Stimulated activated memory B cell treated with anti-CD40 and anti-IgM and Interleukin-4, amounts not matched to agents 10 μg/mL and 1 μg/mL and 100 μg/mL, for 72 hours (primary cell): Measurements from ENCODE around the gene THUMPD1.
"Not testable (repeated sequence)": the region's sequence is repeated elsewhere in the genome, so short reads cannot be mapped to it uniquely, and the experiment has no call there.

ENCODE experiments used
- ATAC-seq: fragments of 150-1000 bp; cut with Tn5 transposase; 2 replicates; pipeline ENCODE4 v1.10.0; 2021
- H3K27ac Mint-ChIP-seq: one replicate; pipeline ENCODE4 v1.8.0; 2022; ENCODE audit warnings: mild to moderate bottlenecking, mixed read lengths
- H3K27me3 Mint-ChIP-seq: one replicate; pipeline ENCODE4 v1.8.0; 2022; ENCODE audit warnings: mixed read lengths
- H3K36me3 Mint-ChIP-seq: one replicate; pipeline ENCODE4 v1.8.0; 2022; ENCODE audit warnings: mixed read lengths
- H3K4me1 Mint-ChIP-seq: one replicate; pipeline ENCODE4 v1.8.0; 2022; ENCODE audit warnings: mixed read lengths
- H3K4me3 Mint-ChIP-seq: one replicate; pipeline ENCODE4 v1.8.0; 2022; ENCODE audit warnings: mild to moderate bottlenecking, moderate library complexity, mixed read lengths
- H3K9me3 Mint-ChIP-seq: one replicate; pipeline ENCODE4 v1.8.0; 2022; ENCODE audit warnings: mixed read lengths

Gene THUMPD1

DNA sequence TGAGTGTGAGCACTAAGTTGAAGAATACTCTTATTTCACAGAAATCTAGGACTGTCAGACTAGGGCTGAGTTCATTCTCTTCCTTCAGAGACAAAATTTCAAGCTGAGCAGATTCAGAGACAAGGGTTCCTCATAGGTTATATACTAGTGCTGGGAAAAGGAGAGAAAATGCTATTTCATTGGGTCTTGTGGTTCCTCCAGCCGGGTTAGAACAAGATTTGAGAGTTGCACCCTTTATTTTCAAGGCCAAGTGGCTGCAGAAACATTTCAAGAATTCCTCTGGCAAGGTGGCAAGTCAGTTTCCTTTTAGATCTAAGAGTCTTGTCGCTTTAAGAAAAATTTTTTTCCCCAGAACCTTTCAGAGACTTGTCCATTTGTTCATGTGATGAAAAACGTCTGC lies 6.8 kb downstream of the THUMPD1 start:
- Mint-ChIP-seq H3K27me3 (no peaks in the 10 kb centered on the region), H3K4me3 (no peak overlapping the region), H3K36me3 (peaks cover 26% of the 10 kb centered on the region), H3K4me1 (peaks cover 18% of the 10 kb centered on the region), H3K9me3 (no peaks in the 10 kb centered on the region), H3K27ac (no peak overlapping the region)
- no peak for ATAC-seq

DNA sequence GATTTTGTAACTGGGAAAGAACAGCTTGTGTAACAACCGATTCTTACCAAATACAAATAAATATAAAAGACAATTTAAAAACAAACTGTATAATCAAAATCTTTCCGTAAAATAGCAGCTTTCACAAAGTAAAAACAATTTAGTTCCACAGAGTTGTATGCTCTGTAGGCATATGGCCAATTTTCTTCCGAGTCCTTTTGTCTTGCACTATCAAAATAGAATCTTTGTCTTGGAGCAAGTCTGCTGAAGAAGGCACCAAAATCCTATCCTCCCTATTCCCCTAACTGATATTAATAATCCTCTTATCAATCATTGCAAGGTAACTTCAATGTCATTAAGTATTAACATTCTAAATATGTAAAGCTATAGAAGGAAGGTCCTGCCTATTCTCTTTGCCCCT lies 7.6 kb downstream of the THUMPD1 start:
- Mint-ChIP-seq H3K4me1 (peaks cover 11% of the 10 kb centered on the region), H3K27me3 (no peaks in the 10 kb centered on the region), H3K4me3 (no peak overlapping the region), H3K9me3 (no peaks in the 10 kb centered on the region), H3K36me3 (peaks cover 26% of the 10 kb centered on the region), H3K27ac (no peak overlapping the region)
- ATAC-seq: no peak

DNA sequence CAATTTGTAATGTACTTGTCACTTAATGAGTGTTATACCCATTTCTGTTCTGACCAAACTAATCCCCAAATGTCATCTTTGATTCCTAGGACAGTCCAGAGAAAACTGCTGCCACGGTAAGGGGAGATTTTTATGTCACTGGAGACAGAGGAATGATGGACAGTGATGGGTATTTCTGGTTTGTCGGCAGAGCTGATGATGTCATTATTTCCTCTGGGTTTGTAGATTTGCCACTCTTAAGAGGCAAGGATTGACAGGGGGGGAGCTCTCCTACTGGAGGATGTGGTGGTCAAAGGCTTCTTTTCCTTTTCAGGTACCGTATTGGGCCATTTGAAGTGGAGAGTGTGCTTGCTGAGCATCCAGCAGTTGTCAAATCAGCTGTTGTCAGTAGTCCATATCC lies 12.5 kb downstream of the THUMPD1 start:
- no peak overlapping the region for H3K27ac Mint-ChIP-seq

DNA sequence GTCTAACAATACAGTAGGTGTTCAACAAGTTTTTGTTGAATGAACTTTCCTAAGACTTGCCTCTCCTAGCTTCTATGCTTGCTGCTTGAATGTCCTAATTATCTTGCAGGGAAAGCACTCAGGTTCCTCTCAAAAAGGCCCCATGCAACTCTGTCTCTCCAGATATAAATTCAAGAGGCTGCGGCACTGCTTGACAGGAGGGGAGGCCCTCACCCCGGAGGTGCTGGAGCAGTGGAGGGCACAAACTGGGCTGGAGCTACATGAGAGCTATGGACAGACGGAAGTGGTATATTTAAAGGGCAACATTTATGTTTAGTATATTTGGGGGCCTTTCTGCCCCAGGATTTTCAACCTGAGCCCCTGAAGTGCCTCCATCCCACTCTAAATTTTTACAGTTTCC lies 14.4 kb downstream of the THUMPD1 start:
- Mint-ChIP-seq H3K9me3 (no peaks in the 10 kb centered on the region), H3K27ac (no peak overlapping the region), H3K4me1 (no peaks in the 10 kb centered on the region), H3K4me3 (no peak overlapping the region), H3K27me3 (no peaks in the 10 kb centered on the region), H3K36me3 (no peaks in the 10 kb centered on the region)
- ATAC-seq: no peak

More for the DNA sequence above, 12.5 kb downstream of the THUMPD1 start:
- ATAC-seq: no peak
- Mint-ChIP-seq H3K9me3 (no peaks in the 10 kb centered on the region), H3K36me3 (peaks cover 3% of the 10 kb centered on the region), H3K4me3 (no peak overlapping the region), H3K4me1 (no peaks in the 10 kb centered on the region), H3K27me3 (no peaks in the 10 kb centered on the region)

DNA sequence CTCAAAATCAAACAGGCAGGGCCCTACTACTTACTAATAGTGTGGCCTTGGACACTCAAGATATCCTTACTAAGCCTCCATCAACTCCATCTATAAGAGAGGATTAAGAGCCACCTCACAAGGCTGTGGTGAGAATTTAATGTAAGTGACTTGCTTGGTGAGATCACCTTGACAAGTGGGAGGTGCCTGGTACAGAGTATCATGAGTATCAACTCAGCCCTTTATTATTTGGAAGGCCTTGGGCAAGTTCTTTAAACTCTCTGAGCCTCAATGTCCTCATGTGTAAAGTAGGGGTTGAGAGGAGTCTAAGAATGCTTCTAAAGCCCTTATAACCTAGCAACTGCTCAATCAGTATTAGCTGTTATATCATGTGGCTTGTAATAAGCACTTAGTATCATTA lies 15.0 kb downstream of the THUMPD1 start:
- no peak overlapping the region for H3K27ac Mint-ChIP-seq
- H3K36me3 Mint-ChIP-seq: no peaks in the 10 kb centered on the region
- ATAC-seq: no peak
- H3K27me3 Mint-ChIP-seq: no peaks in the 10 kb centered on the region
- no peaks in the 10 kb centered on the region for H3K9me3 Mint-ChIP-seq
- no peaks in the 10 kb centered on the region for H3K4me1 Mint-ChIP-seq
- H3K4me3 Mint-ChIP-seq: no peak overlapping the region

DNA sequence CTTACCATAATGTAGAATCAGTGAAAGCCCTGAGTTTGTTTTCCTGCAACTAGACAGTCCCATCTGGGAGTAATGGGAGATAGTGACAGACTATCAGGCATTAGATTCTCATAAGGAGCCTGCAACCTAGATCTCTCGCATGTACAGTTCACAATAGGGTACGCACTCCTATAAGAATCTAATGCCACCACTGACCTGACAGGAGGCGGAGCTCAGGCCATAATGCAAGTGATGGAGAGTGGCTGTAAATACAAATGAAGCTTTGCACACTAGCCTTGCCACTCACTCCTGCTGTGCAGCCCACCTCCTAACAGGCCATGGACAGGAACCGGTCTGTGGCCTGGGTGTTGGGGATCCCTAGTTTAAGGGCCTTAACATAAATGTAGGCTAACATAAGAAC lies 21.4 kb downstream of the THUMPD1 start:
- Mint-ChIP-seq H3K27ac (no peak overlapping the region), H3K36me3 (peaks cover 6% of the 10 kb centered on the region), H3K9me3 (no peaks in the 10 kb centered on the region)

DNA sequence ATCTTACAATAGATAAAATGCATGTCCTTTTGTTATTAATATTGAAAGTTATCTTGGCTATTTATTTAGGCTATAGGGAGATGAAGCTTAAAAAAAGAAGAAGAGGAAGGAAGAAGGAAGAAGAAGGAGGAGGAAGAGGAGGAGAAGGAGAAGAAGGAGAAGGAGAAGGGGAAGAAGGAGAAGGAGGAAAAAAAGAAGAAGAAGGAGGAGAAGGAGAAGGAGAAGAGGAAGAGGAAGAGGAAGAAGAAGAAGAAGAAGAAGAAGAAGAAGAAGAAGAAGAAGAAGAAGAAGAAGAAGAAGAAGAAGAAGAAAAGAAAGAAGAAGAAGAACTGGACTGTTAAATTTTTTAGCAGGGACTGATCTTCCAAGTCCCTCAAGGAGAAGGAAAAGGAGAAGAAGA lies 23.9 kb downstream of the THUMPD1 start:
- ATAC-seq, H3K27me3 Mint-ChIP-seq, H3K27ac Mint-ChIP-seq, H3K4me3 Mint-ChIP-seq, H3K4me1 Mint-ChIP-seq, H3K9me3 Mint-ChIP-seq: not testable (repeated sequence)
- H3K36me3 Mint-ChIP-seq: peaks cover 17% of the 10 kb centered on the region

More for the DNA sequence above, 21.4 kb downstream of the THUMPD1 start:
- no peaks in the 10 kb centered on the region for H3K27me3 Mint-ChIP-seq
- no peak overlapping the region for H3K4me3 Mint-ChIP-seq
- no peak for ATAC-seq
- peaks cover 6% of the 10 kb centered on the region for H3K4me1 Mint-ChIP-seq

DNA sequence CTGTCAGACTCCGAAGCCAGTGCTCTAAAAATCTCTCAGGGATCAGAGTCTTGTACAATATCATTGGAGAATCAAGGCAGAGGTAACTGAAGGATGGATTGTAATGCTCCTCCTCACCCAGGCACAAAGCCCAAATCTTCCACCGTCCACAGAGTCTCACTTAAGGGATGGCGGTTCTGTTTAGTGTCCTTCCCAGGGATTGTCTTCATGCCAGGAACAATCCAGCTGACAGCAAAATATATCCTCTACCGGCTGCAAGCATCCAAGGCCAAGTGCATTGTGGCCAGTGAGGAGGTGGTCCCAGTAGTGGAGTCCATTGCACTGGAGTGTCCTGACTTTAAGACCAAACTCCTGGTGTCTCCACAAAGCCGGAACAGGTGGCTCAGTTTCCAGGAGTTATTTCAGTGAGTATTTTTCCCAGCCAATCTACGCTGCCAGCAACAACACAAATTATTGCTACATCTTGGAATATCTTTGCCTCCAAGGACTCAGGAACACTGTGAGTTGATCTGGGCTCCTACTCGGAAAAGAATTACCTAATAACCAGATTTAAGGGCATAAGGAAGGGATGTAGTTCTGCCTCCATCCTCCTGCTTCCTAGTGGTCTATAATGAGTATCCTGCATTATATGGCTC lies 30.2 kb downstream of the THUMPD1 start:
- H3K9me3 Mint-ChIP-seq: no peaks in the 10 kb centered on the region
- ATAC-seq: no peak
- H3K4me1 Mint-ChIP-seq: no peaks in the 10 kb centered on the region
- H3K4me3 Mint-ChIP-seq: no peak overlapping the region
- no peak overlapping the region for H3K27ac Mint-ChIP-seq
- no peaks in the 10 kb centered on the region for H3K27me3 Mint-ChIP-seq
- peaks cover 11% of the 10 kb centered on the region for H3K36me3 Mint-ChIP-seq

DNA sequence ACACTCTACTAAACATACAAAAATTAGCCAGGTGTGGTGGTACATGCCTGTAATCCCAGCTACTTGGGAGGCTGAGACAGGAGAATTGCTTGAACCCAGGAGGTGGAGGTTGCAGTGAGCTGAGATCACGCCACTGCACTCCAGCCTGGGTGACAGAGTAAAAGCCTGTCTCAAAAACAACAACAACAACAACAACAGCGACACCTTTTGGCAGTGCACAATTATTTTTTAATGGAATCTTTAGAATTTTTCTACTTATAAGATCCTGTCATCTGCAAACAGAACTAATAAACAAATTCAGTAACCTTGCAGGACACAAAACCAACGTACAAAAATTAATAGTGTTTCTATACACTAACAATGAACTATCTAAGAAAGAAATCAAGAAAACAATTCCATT lies 33.5 kb downstream of the THUMPD1 start:
- not testable (repeated sequence) for H3K27ac Mint-ChIP-seq, ATAC-seq, H3K9me3 Mint-ChIP-seq, H3K27me3 Mint-ChIP-seq, H3K4me1 Mint-ChIP-seq, H3K36me3 Mint-ChIP-seq, H3K4me3 Mint-ChIP-seq

DNA sequence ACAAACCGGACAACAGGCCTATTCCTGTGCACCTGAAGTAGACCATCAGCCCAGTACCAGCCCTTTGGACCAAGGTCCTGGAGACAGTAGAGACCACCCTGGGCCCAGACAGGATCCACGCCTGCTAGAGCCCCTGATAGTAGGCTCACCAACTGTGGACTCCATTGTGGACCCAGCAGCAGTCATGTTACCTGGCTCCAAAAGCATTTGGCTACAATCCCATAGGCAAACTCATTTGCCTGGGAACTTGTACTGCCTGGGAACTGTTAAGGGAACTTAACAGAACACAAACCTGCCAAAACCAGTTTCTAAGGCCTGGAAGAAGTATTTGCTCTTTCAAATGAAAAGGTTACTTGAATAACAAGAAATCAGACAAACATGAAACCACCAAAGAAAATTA lies 34.2 kb downstream of the THUMPD1 start:
- Mint-ChIP-seq H3K36me3 (peaks cover 16% of the 10 kb centered on the region), H3K27me3 (no peaks in the 10 kb centered on the region), H3K4me3 (no peak overlapping the region), H3K9me3 (no peaks in the 10 kb centered on the region), H3K4me1 (no peaks in the 10 kb centered on the region), H3K27ac (no peak overlapping the region)
- no peak for ATAC-seq

DNA sequence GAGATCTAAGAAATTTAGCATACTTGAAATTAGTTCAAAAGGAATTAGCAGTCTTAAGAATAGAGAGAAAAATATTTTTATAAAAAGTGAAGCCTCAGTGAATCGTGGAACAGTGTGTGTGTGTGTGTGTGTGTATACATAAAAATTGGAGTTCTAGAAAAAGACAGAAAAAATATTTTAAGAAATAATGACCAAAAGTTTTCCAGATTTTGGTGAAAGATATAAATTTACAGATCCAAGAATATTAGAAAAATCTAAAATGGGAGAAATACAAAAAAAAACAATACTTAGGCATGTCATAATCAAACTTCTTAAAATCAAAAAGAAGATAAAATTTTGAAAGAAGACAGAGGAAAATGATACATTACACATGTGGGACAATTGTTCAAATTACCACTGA lies 35.6 kb downstream of the THUMPD1 start:
- ATAC-seq, H3K4me3 Mint-ChIP-seq, H3K27ac Mint-ChIP-seq, H3K9me3 Mint-ChIP-seq, H3K27me3 Mint-ChIP-seq, H3K4me1 Mint-ChIP-seq: not testable (repeated sequence)
- H3K36me3 Mint-ChIP-seq: peaks cover 25% of the 10 kb centered on the region

DNA sequence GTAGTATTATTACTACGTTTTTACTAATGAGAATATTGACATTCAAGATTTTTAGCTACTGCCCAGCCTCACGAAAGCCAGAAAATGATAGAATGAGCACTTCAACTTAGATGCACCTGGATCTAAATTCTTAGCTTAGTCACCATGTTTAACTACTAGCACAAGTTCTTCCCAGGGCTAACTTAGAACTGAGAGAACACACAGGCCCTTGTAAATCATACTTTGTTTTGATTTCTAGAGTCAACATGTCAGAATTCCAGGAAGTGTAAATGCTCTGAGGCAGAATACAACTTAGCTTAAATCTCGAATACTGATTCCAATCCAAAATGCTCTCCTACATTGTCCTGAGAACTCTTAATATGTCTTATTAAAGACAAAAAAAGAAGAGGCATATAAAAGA lies 37.3 kb downstream of the THUMPD1 start:
- no peak overlapping the region for H3K27ac Mint-ChIP-seq
- H3K36me3 Mint-ChIP-seq: peaks cover 25% of the 10 kb centered on the region
- no peaks in the 10 kb centered on the region for H3K27me3 Mint-ChIP-seq
- H3K4me1 Mint-ChIP-seq: no peaks in the 10 kb centered on the region
- no peak for ATAC-seq
- H3K4me3 Mint-ChIP-seq: no peak overlapping the region
- peaks cover 2% of the 10 kb centered on the region for H3K9me3 Mint-ChIP-seq

DNA sequence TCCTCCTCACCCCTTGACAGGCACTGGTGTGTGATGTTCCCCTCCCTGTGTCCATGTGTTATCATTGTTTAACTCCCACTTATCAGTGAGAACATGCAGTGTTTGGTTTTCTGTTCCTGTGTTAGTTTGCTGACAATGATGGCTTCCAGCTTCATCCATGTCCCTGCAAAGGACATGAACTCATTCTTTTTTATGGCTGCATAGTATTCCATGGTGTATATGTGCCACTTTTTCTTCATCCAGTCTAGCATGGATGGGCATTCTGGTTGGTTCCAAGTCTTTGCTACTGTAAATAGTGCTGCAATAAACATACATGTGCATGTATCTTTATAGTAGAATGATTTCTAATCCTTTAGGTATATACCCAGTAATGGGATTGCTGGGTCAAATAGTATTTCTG lies 39.9 kb downstream of the THUMPD1 start:
- ATAC-seq, H3K9me3 Mint-ChIP-seq, H3K4me3 Mint-ChIP-seq, H3K27me3 Mint-ChIP-seq, H3K4me1 Mint-ChIP-seq, H3K27ac Mint-ChIP-seq: not testable (repeated sequence)
- peaks cover 25% of the 10 kb centered on the region for H3K36me3 Mint-ChIP-seq

DNA sequence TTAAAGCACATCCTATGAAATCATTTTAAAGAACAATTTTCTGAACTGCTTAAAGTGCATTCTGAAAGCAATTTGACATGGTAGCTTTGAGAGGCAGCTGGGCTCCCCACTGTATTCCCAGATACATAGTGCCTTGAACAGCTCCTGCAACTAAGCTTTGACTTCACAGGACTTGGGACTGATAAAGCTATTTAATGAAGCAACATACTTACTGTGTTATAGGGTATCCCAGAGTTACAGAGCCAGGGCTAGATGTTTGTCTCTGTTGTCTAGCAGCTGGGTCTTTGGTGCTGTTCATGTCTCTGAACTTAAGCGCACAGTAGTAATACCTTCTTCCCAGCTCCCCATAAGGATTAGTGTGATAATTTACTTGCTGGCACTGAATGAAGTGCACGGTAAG lies 45.0 kb downstream of the THUMPD1 start:
- H3K27me3 Mint-ChIP-seq: no peaks in the 10 kb centered on the region
- H3K4me1 Mint-ChIP-seq: peaks cover 11% of the 10 kb centered on the region
- no peak for ATAC-seq
- no peak overlapping the region for H3K4me3 Mint-ChIP-seq
- H3K27ac Mint-ChIP-seq: no peak overlapping the region
- H3K36me3 Mint-ChIP-seq: peaks cover 1% of the 10 kb centered on the region
- H3K9me3 Mint-ChIP-seq: peaks cover 1% of the 10 kb centered on the region

DNA sequence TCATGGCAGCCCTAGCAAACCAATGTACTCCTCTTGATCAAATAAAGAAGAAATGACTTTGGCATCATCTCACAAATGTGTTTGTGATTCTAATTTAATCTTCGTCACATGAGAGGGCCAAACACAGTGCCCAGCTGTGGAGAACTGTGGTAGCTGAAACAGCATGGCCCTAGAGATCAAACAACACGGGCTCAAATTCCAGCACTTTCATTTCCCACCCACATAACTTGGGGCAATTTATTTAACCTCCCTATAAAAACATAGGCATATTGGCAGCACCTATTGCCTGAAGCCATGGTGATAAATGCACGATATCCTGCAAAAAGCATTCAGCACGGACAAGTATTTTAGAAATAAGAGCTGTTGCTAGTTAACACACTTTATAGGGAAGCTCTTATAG lies 46.6 kb downstream of the THUMPD1 start:
- H3K27ac Mint-ChIP-seq: no peak overlapping the region
- H3K9me3 Mint-ChIP-seq: no peaks in the 10 kb centered on the region
- no peaks in the 10 kb centered on the region for H3K27me3 Mint-ChIP-seq
- H3K36me3 Mint-ChIP-seq: no peaks in the 10 kb centered on the region
- H3K4me3 Mint-ChIP-seq: no peak overlapping the region
- H3K4me1 Mint-ChIP-seq: peaks cover 11% of the 10 kb centered on the region
- no peak for ATAC-seq

DNA sequence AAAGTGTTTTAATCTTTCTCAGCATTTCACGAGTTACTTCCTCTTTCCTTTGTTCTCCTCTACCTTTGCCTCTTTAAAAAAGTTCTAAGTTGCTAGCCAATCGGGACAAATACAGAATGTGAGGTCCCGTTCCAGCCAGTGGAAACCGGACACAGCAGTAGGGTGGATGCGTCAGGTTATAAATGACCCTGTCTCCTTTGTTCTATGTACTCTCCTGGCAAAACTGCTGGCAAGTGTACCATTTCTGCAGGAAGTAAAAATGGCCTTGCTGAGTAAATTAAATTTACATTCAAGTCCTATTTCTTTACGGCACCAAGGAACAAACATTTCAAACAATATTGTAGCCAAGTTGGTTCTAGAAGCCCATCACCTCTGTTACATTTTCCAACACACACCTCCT lies 47.5 kb downstream of the THUMPD1 start:
- Mint-ChIP-seq H3K4me1 (peaks cover 11% of the 10 kb centered on the region), H3K27ac (peak overlapping the region; percentile 16)
- H3K4me3 Mint-ChIP-seq, H3K27me3 Mint-ChIP-seq, ATAC-seq, H3K9me3 Mint-ChIP-seq, H3K36me3 Mint-ChIP-seq: not testable (repeated sequence)

DNA sequence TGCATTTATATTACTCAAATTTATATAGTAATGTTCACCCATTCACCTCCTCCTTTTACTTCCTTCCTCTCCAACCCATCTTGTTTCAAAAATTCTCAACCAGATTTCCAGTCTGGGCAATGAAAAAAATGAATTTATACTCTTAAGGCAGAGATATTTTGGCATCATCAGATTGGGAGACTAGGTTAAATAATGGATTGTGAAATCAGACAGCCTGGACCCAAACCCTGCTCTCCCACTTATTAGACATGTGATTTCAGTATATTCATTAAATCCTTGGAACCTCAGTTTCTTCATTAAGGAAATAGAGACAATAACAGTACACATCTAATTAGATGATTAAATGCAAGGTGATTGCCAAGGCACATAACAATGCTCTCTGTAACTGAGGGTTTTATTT lies 52.0 kb downstream of the THUMPD1 start:
- no peak overlapping the region for H3K4me3 Mint-ChIP-seq
- H3K27ac Mint-ChIP-seq: no peak overlapping the region
- peaks cover 16% of the 10 kb centered on the region for H3K36me3 Mint-ChIP-seq
- H3K27me3 Mint-ChIP-seq: no peaks in the 10 kb centered on the region
- ATAC-seq: no peak
- H3K9me3 Mint-ChIP-seq: peaks cover 6% of the 10 kb centered on the region
- H3K4me1 Mint-ChIP-seq: peaks cover 11% of the 10 kb centered on the region
